ENCODE measurements around the gene USP17L11.
"Not testable (repeated sequence)": the region's sequence is repeated elsewhere in the genome, so short reads cannot be mapped to it uniquely, and the experiment has no call there.

USP17L11 gene

DNA sequence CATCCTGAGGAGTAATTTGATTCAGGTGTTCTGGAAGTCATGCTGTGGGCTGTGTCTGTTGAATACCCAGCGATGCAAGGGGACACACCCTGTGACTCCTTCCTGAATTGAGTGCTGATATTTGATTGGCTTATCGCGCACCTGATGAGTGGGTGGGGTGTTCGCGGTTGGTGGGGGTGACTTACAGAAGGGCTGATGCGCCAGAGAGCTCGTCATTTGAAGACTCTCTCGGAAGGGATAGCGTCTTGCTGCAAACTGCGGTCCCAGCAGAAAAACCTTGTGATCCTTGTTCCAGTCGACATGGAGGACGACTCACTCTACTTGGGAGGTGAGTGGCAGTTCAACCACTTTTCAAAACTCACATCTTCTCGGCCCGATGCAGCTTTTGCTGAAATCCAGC lies at the start of gene USP17L11:
TSS of gene USP17L11 (plus strand) at position 301 of the 400 bp plus-strand sequence. CDS start at position 301, 0 bp downstream.
- not testable (repeated sequence) for DNase-seq (ENCODE audit: extremely low read depth in 1 of 2, low read depth in 1 of 2)

GRCh38 chr4:9165990-9166389 lies 49.2 kb upstream of the USP17L11 start:
- not testable (repeated sequence) for DNase-seq (ENCODE audit: extremely low read depth in 1 of 2, low read depth in 1 of 2)

GRCh38 chr4:9169791-9170459 lies 45.3 kb upstream of the USP17L11 start, which contains the start of gene FAM90A26:
Gene FAM90A26 (plus strand): TSS chr4:9170409. CDS start chr4:9173173, 2,764 bp downstream.
- DNase-seq (ENCODE audit: extremely low read depth in 1 of 2, low read depth in 1 of 2) = not testable (repeated sequence)

DNA sequence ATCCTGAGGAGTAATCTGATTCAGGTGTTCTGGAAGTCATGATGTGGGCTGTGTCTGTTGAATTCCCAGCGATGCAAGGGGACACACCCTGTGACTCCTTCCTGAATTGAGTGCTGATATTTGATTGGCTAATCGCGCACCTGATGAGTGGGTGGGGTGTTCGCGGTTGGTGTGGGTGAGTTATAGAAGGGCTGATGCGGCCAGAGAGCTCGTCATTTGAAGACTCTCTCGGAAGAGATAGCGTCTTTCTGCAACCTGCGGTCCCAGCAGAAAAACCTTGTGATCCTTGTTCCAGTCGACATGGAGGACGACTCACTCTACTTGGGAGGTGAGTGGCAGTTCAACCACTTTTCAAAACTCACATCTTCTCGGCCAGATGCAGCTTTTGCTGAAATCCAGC lies 4.8 kb upstream of the USP17L11 start, which contains the start of gene USP17L10:
TSS of gene USP17L10 (plus strand) at position 301 of the 400 bp plus-strand sequence. CDS start at position 301, 0 bp downstream.
- not testable (repeated sequence) for DNase-seq (ENCODE audit: extremely low read depth in 1 of 2, low read depth in 1 of 2)

GRCh38 chr4:9214701-9215100 lies 504 bp upstream of the USP17L11 start:
- not testable (repeated sequence) for DNase-seq (ENCODE audit: extremely low read depth in 1 of 2, low read depth in 1 of 2)

DNA sequence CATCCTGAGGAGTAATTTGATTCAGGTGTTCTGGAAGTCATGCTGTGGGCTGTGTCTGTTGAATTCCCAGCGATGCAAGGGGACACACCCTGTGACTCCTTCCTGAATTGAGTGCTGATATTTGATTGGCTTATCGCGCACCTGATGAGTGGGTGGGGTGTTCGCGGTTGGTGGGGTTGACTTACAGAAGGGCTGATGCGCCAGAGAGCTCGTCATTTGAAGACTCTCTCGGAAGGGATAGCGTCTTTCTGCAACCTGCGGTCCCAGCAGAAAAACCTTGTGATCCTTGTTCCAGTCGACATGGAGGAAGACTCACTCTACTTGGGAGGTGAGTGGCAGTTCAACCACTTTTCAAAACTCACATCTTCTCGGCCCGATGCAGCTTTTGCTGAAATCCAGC lies 4.6 kb downstream of the USP17L11 start, which contains the start of gene USP17L12:
TSS of gene USP17L12 (plus strand) at position 301 of the 400 bp plus-strand sequence. CDS start at position 301, 0 bp downstream.
- DNase-seq (ENCODE audit: extremely low read depth in 1 of 2, low read depth in 1 of 2) = not testable (repeated sequence)

DNA sequence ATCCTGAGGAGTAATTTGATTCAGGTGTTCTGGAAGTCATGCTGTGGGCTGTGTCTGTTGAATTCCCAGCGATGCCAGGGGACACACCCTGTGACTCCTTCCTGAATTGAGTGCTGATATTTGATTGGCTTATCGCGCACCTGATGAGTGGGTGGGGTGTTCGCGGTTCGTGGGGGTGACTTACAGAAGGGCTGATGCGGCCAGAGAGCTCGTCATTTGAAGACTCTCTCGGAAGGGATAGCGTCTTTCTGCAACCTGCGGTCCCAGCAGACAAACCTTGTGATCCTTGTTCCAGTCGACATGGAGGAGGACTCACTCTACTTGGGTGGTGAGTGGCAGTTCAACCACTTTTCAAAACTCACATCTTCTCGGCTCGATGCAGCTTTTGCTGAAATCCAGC lies 9.4 kb downstream of the USP17L11 start, which contains the start of gene USP17L13:
TSS of gene USP17L13 (plus strand) at position 301 of the 400 bp plus-strand sequence. CDS start at position 301, 0 bp downstream.
- DNase-seq (ENCODE audit: extremely low read depth in 1 of 2, low read depth in 1 of 2) = not testable (repeated sequence)

DNA sequence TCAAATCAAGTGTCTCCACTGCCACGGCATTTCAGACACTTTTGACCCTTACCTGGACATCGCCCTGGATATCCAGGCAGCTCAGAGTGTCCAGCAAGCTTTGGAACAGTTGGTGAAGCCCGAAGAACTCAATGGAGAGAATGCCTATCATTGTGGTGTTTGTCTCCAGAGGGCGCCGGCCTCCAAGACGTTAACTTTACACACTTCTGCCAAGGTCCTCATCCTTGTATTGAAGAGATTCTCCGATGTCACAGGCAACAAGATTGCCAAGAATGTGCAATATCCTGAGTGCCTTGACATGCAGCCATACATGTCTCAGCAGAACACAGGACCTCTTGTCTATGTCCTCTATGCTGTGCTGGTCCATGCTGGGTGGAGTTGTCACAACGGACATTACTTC lies 15.0 kb downstream of the USP17L11 start:
- DNase-seq (ENCODE audit: extremely low read depth in 1 of 2, low read depth in 1 of 2) = not testable (repeated sequence)

DNA sequence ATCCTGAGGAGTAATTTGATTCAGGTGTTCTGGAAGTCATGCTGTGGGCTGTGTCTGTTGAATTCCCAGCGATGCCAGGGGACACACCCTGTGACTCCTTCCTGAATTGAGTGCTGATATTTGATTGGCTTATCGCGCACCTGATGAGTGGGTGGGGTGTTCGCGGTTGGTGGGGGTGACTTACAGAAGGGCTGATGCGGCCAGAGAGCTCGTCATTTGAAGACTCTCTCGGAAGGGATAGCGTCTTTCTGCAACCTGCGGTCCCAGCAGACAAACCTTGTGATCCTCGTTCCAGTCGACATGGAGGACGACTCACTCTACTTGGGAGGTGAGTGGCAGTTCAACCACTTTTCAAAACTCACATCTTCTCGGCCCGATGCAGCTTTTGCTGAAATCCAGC lies 18.9 kb downstream of the USP17L11 start, which contains the start of gene USP17L15:
TSS of gene USP17L15 (plus strand) at position 301 of the 400 bp plus-strand sequence. CDS start at position 301, 0 bp downstream.
- not testable (repeated sequence) for DNase-seq (ENCODE audit: extremely low read depth in 1 of 2, low read depth in 1 of 2)

DNA sequence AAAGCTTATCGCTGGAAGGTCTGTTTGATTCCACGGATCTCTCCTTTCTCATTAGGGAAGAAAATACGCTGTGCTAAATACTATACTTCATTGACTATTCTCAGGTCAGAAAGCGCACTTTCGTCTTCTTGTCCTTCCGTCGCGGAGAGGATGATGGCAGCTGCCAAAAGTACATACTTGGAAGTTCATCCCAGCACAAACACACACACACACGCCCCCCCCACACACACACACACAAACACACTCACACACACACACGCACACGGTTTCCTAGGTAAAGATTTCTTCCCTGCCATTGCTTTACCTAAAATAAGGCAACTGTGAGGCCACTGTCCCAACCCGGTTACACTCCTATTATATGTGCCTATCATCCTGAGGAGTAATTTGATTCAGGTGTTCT lies 23.3 kb downstream of the USP17L11 start:
- not testable (repeated sequence) for DNase-seq (ENCODE audit: extremely low read depth in 1 of 2, low read depth in 1 of 2)

- not testable (repeated sequence) for DNase-seq (ENCODE audit: extremely low read depth in 1 of 2, low read depth in 1 of 2)
Measured at GRCh38 chr4:9243579-9243978, 28.4 kb downstream of the USP17L11 start, which contains the start of gene USP17L17. Gene USP17L17 (plus strand): TSS chr4:9243879. CDS start chr4:9243879, 0 bp downstream.

DNA sequence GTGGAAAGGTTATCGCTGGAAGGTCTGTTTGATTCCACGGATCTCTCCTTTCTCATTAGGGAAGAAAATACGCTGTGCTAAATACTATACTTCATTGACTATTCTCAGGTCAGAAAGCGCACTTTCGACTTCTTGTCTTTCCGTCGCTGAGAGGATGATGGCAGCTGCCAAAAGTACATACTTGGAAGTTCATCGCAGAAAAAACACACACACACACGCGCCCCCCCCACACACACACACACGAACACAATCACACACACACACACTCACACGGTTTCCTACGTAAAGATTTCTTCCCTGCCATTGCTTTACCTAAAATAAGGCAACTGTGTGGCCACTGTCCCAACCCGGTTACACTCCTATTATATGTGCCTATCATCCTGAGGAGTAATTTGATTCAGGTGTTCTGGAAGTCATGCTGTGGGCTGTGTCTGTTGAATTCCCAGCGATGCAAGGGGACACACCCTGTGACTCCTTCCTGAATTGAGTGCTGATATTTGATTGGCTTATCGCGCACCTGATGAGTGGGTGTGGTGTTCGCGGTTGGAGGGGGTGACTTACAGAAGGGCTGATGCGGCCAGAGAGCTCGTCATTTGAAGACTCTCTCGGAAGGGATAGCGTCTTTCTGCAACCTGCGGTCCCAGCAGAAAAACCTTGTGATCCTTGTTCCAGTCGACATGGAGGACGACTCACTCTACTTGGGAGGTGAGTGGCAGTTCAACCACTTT lies 32.9 kb downstream of the USP17L11 start, which contains the start of gene USP17L18:
TSS of gene USP17L18 (plus strand) at position 678 of the 728 bp plus-strand sequence. CDS start at position 678, 0 bp downstream.
- DNase-seq (ENCODE audit: extremely low read depth in 1 of 2, low read depth in 1 of 2) = not testable (repeated sequence)

DNA sequence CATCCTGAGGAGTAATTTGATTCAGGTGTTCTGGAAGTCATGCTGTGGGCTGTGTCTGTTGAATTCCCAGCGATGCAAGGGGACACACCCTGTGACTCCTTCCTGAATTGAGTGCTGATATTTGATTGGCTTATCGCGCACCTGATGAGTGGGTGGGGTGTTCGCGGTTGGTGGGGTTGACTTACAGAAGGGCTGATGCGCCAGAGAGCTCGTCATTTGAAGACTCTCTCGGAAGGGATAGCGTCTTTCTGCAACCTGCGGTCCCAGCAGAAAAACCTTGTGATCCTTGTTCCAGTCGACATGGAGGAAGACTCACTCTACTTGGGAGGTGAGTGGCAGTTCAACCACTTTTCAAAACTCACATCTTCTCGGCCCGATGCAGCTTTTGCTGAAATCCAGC lies 37.9 kb downstream of the USP17L11 start, which contains the start of gene USP17L19:
TSS of gene USP17L19 (plus strand) at position 301 of the 400 bp plus-strand sequence. CDS start at position 301, 0 bp downstream.
- not testable (repeated sequence) for DNase-seq (ENCODE audit: extremely low read depth in 1 of 2, low read depth in 1 of 2)

GRCh38 chr4:9257824-9258223 lies 42.6 kb downstream of the USP17L11 start, which contains the start of gene USP17L20:
Gene USP17L20 (plus strand): TSS chr4:9258124. CDS start chr4:9258124, 0 bp downstream.
- not testable (repeated sequence) for DNase-seq (ENCODE audit: extremely low read depth in 1 of 2, low read depth in 1 of 2)

- not testable (repeated sequence) for DNase-seq (ENCODE audit: extremely low read depth in 1 of 2, low read depth in 1 of 2)
Measured at GRCh38 chr4:9262572-9262971, 47.4 kb downstream of the USP17L11 start, which contains the start of gene USP17L21. Gene USP17L21 (plus strand): TSS chr4:9262872. CDS start chr4:9262872, 0 bp downstream.

Measured in stimulated activated CD8-positive, alpha-beta memory T cell treated with anti-CD3 and anti-CD28 coated beads, Interleukin-7, amount 100 ng/mL, for 48 hours (primary cell).